ENCODE results near the gene RAD51D. TPM values are rescaled to one million over a fixed set of nuclear protein-coding genes. Genes with fewer than 3 reads are reported as not detected.

RAD51D gene
- polyA plus RNA-seq, 1 donor (not counting 4 experiments of a cell fraction or from before 2014, with no cell fraction given): 4.9 TPM

- no peaks in the 10 kb centered on the region for H3K27me3 ChIP-seq (ENCODE audit: control insufficient read depth, extremely low read depth, insufficient read depth, low read length)
- peaks cover 1 to 3% of the 10 kb centered on the region in 2 experiments for H3K36me3 ChIP-seq (ENCODE audit: control insufficient read depth in 2 of 2, extremely low read depth in 1 of 2, insufficient read depth in 2 of 2, low read length in 2 of 2)
- H4K20me1 ChIP-seq (ENCODE audit: control insufficient read depth, extremely low read depth, insufficient read depth, low read length): no peaks in the 10 kb centered on the region
- H3K9ac ChIP-seq (ENCODE audit: control insufficient read depth, extremely low read depth, insufficient read depth, low read length): no peak overlapping the region
- H3K4me2 ChIP-seq (ENCODE audit: control insufficient read depth, extremely low read depth, insufficient read depth, low read depth, low read length): no peak overlapping the region
- no peaks in the 10 kb centered on the region for H3K4me1 ChIP-seq (ENCODE audit: control insufficient read depth, extremely low read depth, insufficient read depth, low read length)
- no peaks in the 10 kb centered on the region for H3K9me3 ChIP-seq (ENCODE audit: control insufficient read depth, low read depth, low read length)
- no peak overlapping the region for H2AFZ ChIP-seq (ENCODE audit: control insufficient read depth, low read length)
- TF ChIP-seq EZH2 (IDR thresholded peaks at IDR 0.05; ENCODE audit: low read length): no peak
- TF ChIP-seq CTCF (optimal IDR thresholded peaks at IDR 0.05 in 1 of 3, IDR thresholded peaks at IDR 0.05 in 1 of 3, conservative IDR thresholded peaks at IDR 0.05 in 1 of 3; ENCODE audit: extremely low read depth in 1 of 3, insufficient read depth in 2 of 3, low read length in 3 of 3): no peak
- FAIRE-seq (no peak), DNase-seq (ENCODE audit: low read depth, low spot score) (no peak)
- H3K9me1 ChIP-seq (ENCODE audit: control insufficient read depth, extremely low read depth, insufficient read depth, low read length): no peaks in the 10 kb centered on the region
- no peaks in the 10 kb centered on the region for H3K79me2 ChIP-seq (ENCODE audit: control insufficient read depth, insufficient read depth, low read length)
- H3K27ac ChIP-seq (ENCODE audit: control insufficient read depth, insufficient read depth, low read length): no peak overlapping the region
- H3K4me3 ChIP-seq (ENCODE audit: control insufficient read depth in 2 of 3, extremely low read depth in 1 of 3, insufficient read depth in 2 of 3, low read depth in 1 of 3, low read length in 3 of 3): no peak overlapping the region
- dilution Hi-C loops (cut with MboI; ENCODE audit: extremely low pct_ligation_motif_present, low sequenced_read_pairs): no loop called here
These were observed 18.6 kb downstream of the RAD51D start for GRCh38 chr17:35101036-35101435.

GRCh38 chr17:35099908-35100307, 19.8 kb downstream of the RAD51D start:
- Histone ChIP-seq H3K36me3 (ENCODE audit: control insufficient read depth in 2 of 2, extremely low read depth in 1 of 2, insufficient read depth in 2 of 2, low read length in 2 of 2) (peaks cover 0 to 3% of the 10 kb centered on the region in 2 experiments), H3K79me2 (ENCODE audit: control insufficient read depth, insufficient read depth, low read length) (no peaks in the 10 kb centered on the region), H3K27me3 (ENCODE audit: control insufficient read depth, extremely low read depth, insufficient read depth, low read length) (no peaks in the 10 kb centered on the region), H3K27ac (ENCODE audit: control insufficient read depth, insufficient read depth, low read length) (no peak overlapping the region), H3K4me1 (ENCODE audit: control insufficient read depth, extremely low read depth, insufficient read depth, low read length) (peaks cover under 1% of the 10 kb centered on the region), H3K9ac (ENCODE audit: control insufficient read depth, extremely low read depth, insufficient read depth, low read length) (no peak overlapping the region), H4K20me1 (ENCODE audit: control insufficient read depth, extremely low read depth, insufficient read depth, low read length) (no peaks in the 10 kb centered on the region), H3K4me2 (ENCODE audit: control insufficient read depth, extremely low read depth, insufficient read depth, low read depth, low read length) (no peak overlapping the region), H3K9me1 (ENCODE audit: control insufficient read depth, extremely low read depth, insufficient read depth, low read length) (no peaks in the 10 kb centered on the region), H3K4me3 (ENCODE audit: control insufficient read depth in 2 of 3, extremely low read depth in 1 of 3, insufficient read depth in 2 of 3, low read depth in 1 of 3, low read length in 3 of 3) (no peak overlapping the region), H2AFZ (ENCODE audit: control insufficient read depth, low read length) (no peak overlapping the region), H3K9me3 (ENCODE audit: control insufficient read depth, low read depth, low read length) (no peaks in the 10 kb centered on the region)
- DNase-seq (ENCODE audit: low read depth, low spot score) (no peak), FAIRE-seq (no peak)
- TF ChIP-seq CTCF (optimal IDR thresholded peaks at IDR 0.05 in 1 of 3, IDR thresholded peaks at IDR 0.05 in 1 of 3, conservative IDR thresholded peaks at IDR 0.05 in 1 of 3; ENCODE audit: extremely low read depth in 1 of 3, insufficient read depth in 2 of 3, low read length in 3 of 3) (no peak), EZH2 (IDR thresholded peaks at IDR 0.05; ENCODE audit: low read length) (no peak)
- dilution Hi-C loops (cut with MboI; ENCODE audit: extremely low pct_ligation_motif_present, low sequenced_read_pairs): no loop called here

Measured in keratinocyte (primary cell).